Kidney (tissue), 14 donors: Measurements from ENCODE around the gene MYEOV. TPM values are rescaled to one million over a fixed set of nuclear protein-coding genes. Genes with fewer than 3 reads are reported as not detected.

ENCODE experiments used
- DNase-seq, 5 donors: peaks; one replicate each; pipeline ENCODE4 v3.0.0-alpha.2; 2013 to 2020
- FAIRE-seq: peaks from 2 replicates; lab custom pipeline; 2012; peaks lifted over from hg19 to GRCh38; lab: Jason Lieb, UNC
- H3K27ac ChIP-seq, 2 donors: one replicate each; pipeline ENCODE4 v1.7.0; 2013; ENCODE audit warnings: low read depth in 2 of 2, low read length in 2 of 2, inconsistent platforms in 1 of 2
- H3K27me3 ChIP-seq: one replicate; pipeline ENCODE4 v1.7.1; 2013; ENCODE audit warnings: low read length, inconsistent platforms; ENCODE audit not compliant: control insufficient read depth, insufficient read depth
- H3K36me3 ChIP-seq, 3 donors: one replicate each; pipeline versions ENCODE4 v1.7.0 to v1.7.1; 2013; ENCODE audit warnings: low read length in 3 of 3, control low read depth in 1 of 3, inconsistent platforms in 1 of 3; ENCODE audit not compliant: insufficient read depth in 3 of 3, control insufficient read depth in 2 of 3
- H3K4me1 ChIP-seq, 3 donors: one replicate each; pipeline versions ENCODE4 v1.7.0 to v1.7.1; 2013; ENCODE audit warnings: low read length in 3 of 3, inconsistent platforms in 1 of 3, low read depth in 1 of 3; ENCODE audit not compliant: control insufficient read depth in 2 of 3, insufficient read depth in 2 of 3
- H3K4me3 ChIP-seq, 3 donors: one replicate each; pipeline versions ENCODE4 v1.7.0 to v1.8.1; 2013; ENCODE audit warnings: low read length in 3 of 3, control low read depth in 1 of 3, inconsistent platforms in 1 of 3
- H3K9ac ChIP-seq, 3 donors: one replicate each; pipeline versions ENCODE4 v1.7.0 to v1.7.1; 2013; ENCODE audit warnings: low read length in 3 of 3, control low read depth in 1 of 3, inconsistent platforms in 1 of 3
- H3K9me3 ChIP-seq, 3 donors: one replicate each; pipeline versions ENCODE4 v1.7.0 to v1.7.1; 2013; ENCODE audit warnings: low read length in 3 of 3, control low read depth in 1 of 3, inconsistent platforms in 1 of 3; ENCODE audit not compliant: control insufficient read depth in 2 of 3, insufficient read depth in 1 of 3
- CTCF ChIP-seq: IDR thresholded peaks from 3 replicates; pipeline ENCODE4 v1.5.1; 2012; ENCODE audit warnings: mild to moderate bottlenecking, moderate library complexity, borderline replicate concordance; ENCODE audit not compliant: insufficient read depth; ENCODE audit errors: extremely low read depth
- intact Hi-C: fragments of 100-400 bp; cut with DNase I; formaldehyde crosslinking; loops from one replicate; pipeline ENCODE4 v1.11.1; 2022
- polyA plus RNA-seq: library from polyadenylated mRNA; stranded (reverse); fragments of 350-450 nt; fragmentation: Illumina TruSeq; extraction: RNeasy Lipid Tissue Mini Kit (QIAGEN cat#74804); gene quantifications from one replicate; pipeline ENCODE4 v1.2.3, GENCODE V29; 2014; ENCODE audit warnings: low read depth, low replicate concordance; ENCODE audit not compliant: insufficient read depth
- total RNA-seq: library from RNA; stranded (reverse); fragmentation: NEBNext Ultra II Directional; extraction: Animal tissue kit (Norgen Biotek cat#: 25700); gene quantifications from one replicate; pipeline ENCODE4 v1.2.1, GENCODE V29; 2021
- donor health status: control.
- donor health status: control.
- donor health status: control.
- donor health status: control.
- donor health status: control.
- donor health status: DM: yes; HTN: yes; CAD: no.
- donor health status: Normal renal cell carcinoma (clear cell type).

Gene MYEOV
- total and polyA plus RNA-seq, 2 donors from 2014 or later = 2.6 TPM; not detected in 1

- TF ChIP-seq CTCF = no peak
- Histone ChIP-seq H3K27ac (no peak overlapping the region), H3K9ac (no peak overlapping the region), H3K36me3 (no peaks in the 10 kb centered on the region), H3K27me3 (no peaks in the 10 kb centered on the region), H3K4me1 (peaks cover 0 to 31% (median 23%) of the 10 kb centered on the region in 3 donors), H3K4me3 (no peak overlapping the region), H3K9me3 (peaks cover 0 to 4% (median 0%) of the 10 kb centered on the region in 3 donors)
- intact Hi-C loops = no loop called here
- no peak for FAIRE-seq
- peak in 1 of 5 donors; percentile 50 for DNase-seq
These were observed 670 bp downstream of the MYEOV start for GRCh38 chr11:69294571-69295078.

- Histone ChIP-seq H3K4me3 (peak overlapping the region in 1 of 3 donors; percentile 13), H3K9ac (no peak overlapping the region), H3K27me3 (no peaks in the 10 kb centered on the region), H3K9me3 (peaks cover 0 to 4% (median 0%) of the 10 kb centered on the region in 3 donors), H3K4me1 (peaks cover 0 to 34% (median 23%) of the 10 kb centered on the region in 3 donors), H3K36me3 (no peaks in the 10 kb centered on the region), H3K27ac (no peak overlapping the region)
- FAIRE-seq (no peak), DNase-seq (peak in 1 of 5 donors; percentile 48)
- intact Hi-C loops = no loop called here
- no peak for TF ChIP-seq CTCF
These were observed 1.4 kb downstream of the MYEOV start for GRCh38 chr11:69295079-69295994.

- peak overlapping the region in 1 of 3 donors; percentile 19 for H3K4me3 ChIP-seq
- peak in 2 of 5 donors; percentile 43 to 84 for DNase-seq
- TF ChIP-seq CTCF = no peak
- intact Hi-C loops = no loop called here
- H3K36me3 ChIP-seq = no peaks in the 10 kb centered on the region
- H3K9ac ChIP-seq = peak overlapping the region in 1 of 3 donors; percentile 22
- H3K9me3 ChIP-seq = peaks cover 0 to 4% (median 0%) of the 10 kb centered on the region in 3 donors
- H3K27ac ChIP-seq = peak overlapping the region; percentile 93
- no peaks in the 10 kb centered on the region for H3K27me3 ChIP-seq
- FAIRE-seq = no peak
- peaks cover 0 to 34% (median 23%) of the 10 kb centered on the region in 3 donors for H3K4me1 ChIP-seq
These were observed 2.3 kb downstream of the MYEOV start for GRCh38 chr11:69295995-69296889.
